ENCODE data around the gene NOTCH4. TPM values are rescaled to one million over a fixed set of nuclear protein-coding genes. Genes with fewer than 3 reads are reported as not detected.

NOTCH4 gene
- total and polyA plus RNA-seq, 2 of the 4 experiments (the other 2 are of a cell fraction) = 0.96 to 1.3 TPM

GRCh38 chr6:32216285-32216684, 7.6 kb downstream of the NOTCH4 start:
- ATAC-seq (ENCODE audit: low read depth) (no peak), DNase-seq (no peak)
- Histone ChIP-seq H3K4me1 (ENCODE audit: control insufficient read depth, insufficient read depth, low read length) (no peaks in the 10 kb centered on the region), H4K5ac (ENCODE audit: low read depth, low read length) (no peak overlapping the region), H3K9me3 (ENCODE audit: control insufficient read depth, insufficient read depth, low read length) (no peaks in the 10 kb centered on the region), H3K9me1 (ENCODE audit: insufficient read depth, low read length) (no peaks in the 10 kb centered on the region), H3K79me1 (ENCODE audit: low read depth in 1 of 2, low read length in 2 of 2) (no peaks in the 10 kb centered on the region), H3K4me3 (ENCODE audit: insufficient read depth, low read depth, low read length) (no peak overlapping the region), H4K8ac (ENCODE audit: low read depth in 2 of 2, low read length in 2 of 2) (no peak overlapping the region), H4K91ac (ENCODE audit: insufficient read depth, low read depth, low read length) (no peak overlapping the region), H3K36me3 (ENCODE audit: control insufficient read depth, insufficient read depth, low read length) (no peaks in the 10 kb centered on the region), H2BK120ac (ENCODE audit: low read depth, low read length) (no peak overlapping the region), H3K4me2 (ENCODE audit: low read depth, low read length) (no peak overlapping the region), H3K9ac (ENCODE audit: low read depth, low read length) (no peak overlapping the region), H2BK20ac (ENCODE audit: low read depth, low read length) (no peak overlapping the region), H3K27me3 (ENCODE audit: control insufficient read depth, insufficient read depth, low read length) (peaks cover 40% of the 10 kb centered on the region), H3K14ac (replicated peaks; ENCODE audit: low read depth, low read length) (no peak overlapping the region), H2BK15ac (ENCODE audit: low read depth, low read length) (no peak overlapping the region), H3K23ac (ENCODE audit: low read depth, low read length) (no peak overlapping the region), H2AK5ac (ENCODE audit: low read depth, low read length) (no peak overlapping the region), H3K18ac (ENCODE audit: low read depth, low read length) (no peak overlapping the region), H2AK9ac (replicated peaks; ENCODE audit: low read depth, low read length, poor library complexity) (no peak overlapping the region), H2BK5ac (ENCODE audit: low read depth, low read length, poor library complexity, severe bottlenecking) (no peak overlapping the region), H2AFZ (replicated peaks; ENCODE audit: low read length, poor library complexity) (no peak overlapping the region), H3K4ac (ENCODE audit: low read depth, low read length) (no peak overlapping the region), H3K27ac (ENCODE audit: insufficient read depth, low read length) (no peak overlapping the region), H4K20me1 (ENCODE audit: insufficient read depth, low read length) (no peaks in the 10 kb centered on the region), H3K56ac (ENCODE audit: extremely low read depth, insufficient read depth, low read length) (no peak overlapping the region)
- CTCF ChIA-PET = no interaction called here
- intact Hi-C loops (cut with micrococcal nuclease) (no loop called here), in situ Hi-C loops (cut with MboI; ENCODE audit: low sequenced_read_pairs) (no loop called here), dilution Hi-C loops (cut with HindIII; ENCODE audit: low sequenced_read_pairs, unreplicated experiment) (no loop called here)
- POLR2A ChIA-PET (ENCODE audit: unreplicated experiment) = no interaction called here
- TF ChIP-seq CTCF (conservative IDR thresholded peaks at IDR 0.05; ENCODE audit: low read depth, low read length) (no peak), ELK1 (IDR thresholded peaks at IDR 0.05; ENCODE audit: borderline replicate concordance, low read depth, low read length) (no peak), RAD21 (IDR thresholded peaks at IDR 0.05; ENCODE audit: low read length) (no peak), RFX5 (IDR thresholded peaks at IDR 0.05; ENCODE audit: low read depth, low read length) (no peak), CHD1 (IDR thresholded peaks at IDR 0.05; ENCODE audit: low read depth, low read length) (no peak), NFE2L2 (IDR thresholded peaks at IDR 0.05; ENCODE audit: low read depth, low read length) (no peak), RCOR1 (IDR thresholded peaks at IDR 0.05; ENCODE audit: insufficient replicate concordance, low read length) (no peak)
- no TSS peak for BruUV-seq (replicated peaks)
- 68% methylated on average over 5 of the region's 10 CpGs; no CpG with 5 or more reads in 1 of the 2 experiments for WGBS, 2 experiments (ENCODE audit: extremely low coverage in 2 of 2, insufficient read length in 1 of 2)
